GM23338 (cell line): ENCODE data around the gene SPHK1.

ENCODE experiments used
- CTCF ChIP-seq, 2 experiments: fragments of 200-600 bp in 1 of 2; sonication (generic) in 1 of 2; conservative IDR thresholded peaks; 2 replicates each; pipeline versions ENCODE4 v1.5.1 to v1.6.1; 2016 to 2017; ENCODE audit warnings: antibody characterized with exemption in 2 of 2, low read depth in 2 of 2, mild to moderate bottlenecking in 2 of 2, moderate library complexity in 1 of 2
- EZH2 ChIP-seq: fragments of 200-600 bp; sonication (generic); IDR thresholded peaks from one replicate; pipeline ENCODE4 v1.8.0; 2017; ENCODE audit warnings: antibody characterized with exemption, mild to moderate bottlenecking, low read depth; ENCODE audit not compliant: unreplicated experiment
- EZH2phosphoT487 ChIP-seq: fragments of 200-600 bp; sonication (generic); IDR thresholded peaks from one replicate; pipeline ENCODE4 v1.8.1; 2018; ENCODE audit warnings: antibody characterized with exemption; ENCODE audit not compliant: unreplicated experiment
- POLR2AphosphoS5 ChIP-seq: IDR thresholded peaks from 2 replicates; pipeline ENCODE4 v1.6.1; 2016; ENCODE audit warnings: antibody characterized with exemption, low read depth
- REST ChIP-seq: IDR thresholded peaks from one replicate; pipeline ENCODE4 v1.6.1; 2018; ENCODE audit warnings: antibody characterized with exemption; ENCODE audit not compliant: unreplicated experiment
- ZNF114 ChIP-seq: fragments of 250-450 bp; sonication (Bioruptor Pico); IDR thresholded peaks from 2 replicates; pipeline ENCODE4 v1.5.0; 2020; ENCODE audit warnings: mild to moderate bottlenecking, moderate library complexity

- TF ChIP-seq POLR2AphosphoS5 (no peak), EZH2 (no peak), CTCF (conservative IDR thresholded peaks at IDR 0.05; ENCODE audit: low read depth in 2 of 2) (no peak), EZH2phosphoT487 (no peak), REST (no peak), ZNF114 (CRISPR knock-in tag) (no peak)
Measured at GRCh38 chr17:76337413-76337777, 47.0 kb upstream of the SPHK1 start.
